WTC11 (cell line): ENCODE measurements around the gene RECK. TPM values are rescaled to one million over a fixed set of nuclear protein-coding genes. Genes with fewer than 3 reads are reported as not detected.

Source experiments
- ATAC-seq: fragments of 200-7000 bp; cut with Tn5 transposase; 2 replicates; pipeline ENCODE4 v1.10.0; 2021; ENCODE audit warnings: mild to moderate bottlenecking, moderate library complexity
- CTCF ChIA-PET: fragments of 300-600 bp; sonication (Branson Sonifier 250); formaldehyde crosslinking; loops from one replicate; lab custom pipeline; 2021; ENCODE audit warnings: antibody characterized with exemption; lab: Charles Lee
- POLR2A ChIA-PET: fragments of 350-600 bp; sonication (Branson Sonifier 250); formaldehyde crosslinking; loops from one replicate; lab custom pipeline; 2021; ENCODE audit warnings: antibody characterized with exemption; lab: Charles Lee
- DNase-seq: peaks from one replicate; pipeline ENCODE4 v3.0.0; 2021; ENCODE audit warnings: low spot score
- H3K27ac Mint-ChIP-seq: 2 replicates; pipeline ENCODE4 v1.8.0; 2021; ENCODE audit warnings: mixed read lengths
- H3K27me3 Mint-ChIP-seq: 2 replicates; pipeline ENCODE4 v1.8.0; 2021; ENCODE audit warnings: low read depth, mild to moderate bottlenecking, moderate library complexity, mixed read lengths
- H3K36me3 Mint-ChIP-seq: 2 replicates; pipeline ENCODE4 v1.8.0; 2021; ENCODE audit warnings: mixed read lengths
- H3K4me1 Mint-ChIP-seq: 2 replicates; pipeline ENCODE4 v1.8.0; 2022; ENCODE audit warnings: mixed read lengths
- H3K4me3 Mint-ChIP-seq: 2 replicates; pipeline ENCODE4 v1.8.0; 2021; ENCODE audit warnings: mild to moderate bottlenecking, moderate library complexity, mixed read lengths
- H3K9me3 Mint-ChIP-seq: 2 replicates; pipeline ENCODE4 v1.8.0; 2021; ENCODE audit warnings: mixed read lengths
- ATF1 ChIP-seq: sonication (generic); formaldehyde crosslinking; IDR thresholded peaks from 2 replicates; pipeline ENCODE4 v1.8.1; 2023; ENCODE audit warnings: mild to moderate bottlenecking, moderate library complexity, missing genetic modification reagents
- ATF2 ChIP-seq: sonication (generic); formaldehyde crosslinking; IDR thresholded peaks from 2 replicates; pipeline ENCODE4 v1.8.1; 2022; ENCODE audit warnings: low read depth, missing genetic modification reagents, borderline replicate concordance
- CBFB ChIP-seq: sonication (generic); formaldehyde crosslinking; IDR thresholded peaks from 2 replicates; pipeline ENCODE4 v1.8.1; 2022; ENCODE audit warnings: mild to moderate bottlenecking, low read depth, missing genetic modification reagents
- CDX4 ChIP-seq: fragments of 250-450 bp; sonication (Bioruptor Pico); IDR thresholded peaks from 2 replicates; pipeline ENCODE4 v1.9.0; 2021; ENCODE audit warnings: moderate library complexity, mild to moderate bottlenecking, inconsistent platforms, borderline replicate concordance
- CREB1 ChIP-seq: sonication (generic); formaldehyde crosslinking; IDR thresholded peaks from 2 replicates; pipeline ENCODE4 v1.8.0; 2023; ENCODE audit warnings: mild to moderate bottlenecking, missing genetic modification reagents
- CREM ChIP-seq: sonication (generic); formaldehyde crosslinking; IDR thresholded peaks from 2 replicates; pipeline ENCODE4 v1.8.1; 2022; ENCODE audit warnings: mild to moderate bottlenecking, missing genetic modification reagents, moderate library complexity
- E2F1 ChIP-seq: sonication (generic); formaldehyde crosslinking; IDR thresholded peaks from 2 replicates; pipeline ENCODE4 v1.8.0; 2022; ENCODE audit warnings: mild to moderate bottlenecking, missing genetic modification reagents
- E2F5 ChIP-seq: sonication (generic); formaldehyde crosslinking; IDR thresholded peaks from 2 replicates; pipeline ENCODE4 v1.8.1; 2022; ENCODE audit warnings: mild to moderate bottlenecking, moderate library complexity, missing genetic modification reagents
- GTF2I ChIP-seq: fragments of 250-450 bp; sonication (Bioruptor Pico); conservative IDR thresholded peaks from 2 replicates; pipeline ENCODE4 v1.4.0; 2021; ENCODE audit warnings: mild to moderate bottlenecking
- HMGA2 ChIP-seq: fragments of 250-450 bp; sonication (Bioruptor Pico); IDR thresholded peaks from 2 replicates; pipeline ENCODE4 v1.4.0; 2021; ENCODE audit warnings: mild to moderate bottlenecking, moderate library complexity
- HMGXB4 ChIP-seq: sonication (generic); formaldehyde crosslinking; IDR thresholded peaks from 2 replicates; pipeline ENCODE4 v1.8.1; 2023; ENCODE audit warnings: mild to moderate bottlenecking, moderate library complexity, missing genetic modification reagents
- MAX ChIP-seq: sonication (generic); formaldehyde crosslinking; IDR thresholded peaks from 2 replicates; pipeline ENCODE4 v1.8.0; 2022; ENCODE audit warnings: mild to moderate bottlenecking, missing genetic modification reagents
- MXD4 ChIP-seq: fragments of 250-450 bp; sonication (Bioruptor Pico); IDR thresholded peaks from 2 replicates; pipeline ENCODE4 v1.8.0; 2021; ENCODE audit warnings: mild to moderate bottlenecking, moderate library complexity, borderline replicate concordance
- NFE2L1 ChIP-seq: sonication (generic); formaldehyde crosslinking; IDR thresholded peaks from 2 replicates; pipeline ENCODE4 v1.8.1; 2023; ENCODE audit warnings: missing genetic modification reagents
- NR3C1 ChIP-seq: sonication (generic); formaldehyde crosslinking; conservative IDR thresholded peaks from 2 replicates; pipeline ENCODE4 v1.8.1; 2023; ENCODE audit warnings: low read depth, mild to moderate bottlenecking, missing genetic modification reagents
- STAT6 ChIP-seq: sonication (generic); formaldehyde crosslinking; conservative IDR thresholded peaks from 2 replicates; pipeline ENCODE4 v1.8.1; 2023; ENCODE audit warnings: mild to moderate bottlenecking, low read depth, missing genetic modification reagents, moderate library complexity
- TCF7 ChIP-seq: sonication (generic); formaldehyde crosslinking; IDR thresholded peaks from 2 replicates; pipeline ENCODE4 v1.8.0; 2022; ENCODE audit warnings: mild to moderate bottlenecking, low read depth, missing genetic modification reagents, moderate library complexity
- ZNF396 ChIP-seq: fragments of 250-450 bp; sonication (Bioruptor Pico); IDR thresholded peaks from 2 replicates; pipeline ENCODE4 v1.8.0; 2021; ENCODE audit warnings: mild to moderate bottlenecking, moderate library complexity, borderline replicate concordance
- ZNF532 ChIP-seq: fragments of 250-450 bp; sonication (Bioruptor Pico); IDR thresholded peaks from 2 replicates; pipeline ENCODE4 v1.9.0; 2021; ENCODE audit warnings: mild to moderate bottlenecking, borderline replicate concordance
- total RNA-seq: library from RNA; stranded (reverse); gene quantifications from 3 replicates; pipeline ENCODE4 v1.2.3, GENCODE V29; 2021

Gene RECK
- total RNA-seq, 1 experiment from 2014 or later: 11.2 TPM

GRCh38 chr9:36092509-36093215, 55.9 kb downstream of the RECK start:
- no peak for ATAC-seq
- no peak for TF ChIP-seq TCF7 (CRISPR knock-in tag)
- TF ChIP-seq CREM (CRISPR knock-in tag): no peak
- TF ChIP-seq NFE2L1 (CRISPR knock-in tag): no peak
- no peak for TF ChIP-seq NR3C1
- no peak for TF ChIP-seq ATF1 (CRISPR knock-in tag)
- TF ChIP-seq CREB1: no peak
- no peak for TF ChIP-seq HMGA2 (CRISPR knock-in tag)
- no peak for TF ChIP-seq E2F5 (CRISPR knock-in tag)
- no peak for TF ChIP-seq STAT6 (CRISPR knock-in tag)
- TF ChIP-seq ZNF396 (CRISPR knock-in tag): no peak
- no peak for TF ChIP-seq MXD4 (CRISPR knock-in tag)
- TF ChIP-seq E2F1: no peak
- TF ChIP-seq MAX (CRISPR knock-in tag): no peak
- TF ChIP-seq ZNF532 (CRISPR knock-in tag): no peak
- no peak for TF ChIP-seq CDX4
- no peak for TF ChIP-seq CBFB (CRISPR knock-in tag)
- no peak for TF ChIP-seq ATF2 (CRISPR knock-in tag)
- no peak for TF ChIP-seq GTF2I
- no peak for TF ChIP-seq HMGXB4 (CRISPR knock-in tag)
- H3K27ac Mint-ChIP-seq: peak overlapping the region; percentile 85

More at GRCh38 chr9:36092509-36093215, 55.9 kb downstream of the RECK start:
- no peak for DNase-seq
- H3K4me1 Mint-ChIP-seq: peaks cover 33% of the 10 kb centered on the region
- H3K9me3 Mint-ChIP-seq: no peaks in the 10 kb centered on the region
- ChIA-PET POLR2A (no interaction called here), CTCF (interaction anchor here (0.8 to 1.6 kb wide), 4 partner anchors 10 to 74 kb away, joined by 3 to 5 read pairs (median 4); no protein-coding TSS in a partner anchor)
- no peaks in the 10 kb centered on the region for H3K27me3 Mint-ChIP-seq
- no peak overlapping the region for H3K4me3 Mint-ChIP-seq
- no peaks in the 10 kb centered on the region for H3K36me3 Mint-ChIP-seq
